Fibroblast of lung (primary cell): ENCODE results near the gene LRRC39.

Source experiments
- EZH2 ChIP-seq: IDR thresholded peaks from 2 replicates; pipeline ENCODE4 v1.5.1; 2012; ENCODE audit warnings: low read length, control low read depth, mild to moderate bottlenecking; ENCODE audit errors: missing control alignments
- TF ChIP-seq, protein P1 (sequence below), 2 donors: IDR thresholded peaks in 1 of 2; conservative IDR thresholded peaks in 1 of 2; 1 replicate in 1 of 2; 2 replicates in 1 of 2; pipeline ENCODE4 v1.5.1; 2011 to 2012; ENCODE audit warnings: low read length in 2 of 2, control low read depth in 1 of 2, inconsistent platforms in 1 of 2, low read depth in 1 of 2, mild to moderate bottlenecking in 1 of 2

DNA sequence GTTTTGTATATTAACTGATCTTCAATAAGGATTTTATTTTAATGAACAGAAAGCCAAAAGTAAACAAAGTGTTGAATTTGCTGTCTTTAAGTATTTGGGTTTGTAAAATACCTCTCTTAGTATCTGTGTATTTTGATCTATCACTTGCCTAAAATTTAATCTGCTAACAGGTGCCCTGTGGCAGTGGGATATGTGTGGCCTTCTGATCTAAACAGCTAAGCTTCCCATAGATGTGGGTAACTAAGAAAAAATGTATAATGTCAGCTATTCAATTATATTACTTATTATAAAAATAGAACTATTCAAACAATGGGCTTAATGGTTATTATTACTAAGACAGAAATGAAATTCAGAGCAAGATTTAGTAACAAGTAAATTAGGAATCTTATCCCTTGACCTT lies 15.2 kb downstream of the LRRC39 start:
- TF ChIP-seq, protein P1, sequence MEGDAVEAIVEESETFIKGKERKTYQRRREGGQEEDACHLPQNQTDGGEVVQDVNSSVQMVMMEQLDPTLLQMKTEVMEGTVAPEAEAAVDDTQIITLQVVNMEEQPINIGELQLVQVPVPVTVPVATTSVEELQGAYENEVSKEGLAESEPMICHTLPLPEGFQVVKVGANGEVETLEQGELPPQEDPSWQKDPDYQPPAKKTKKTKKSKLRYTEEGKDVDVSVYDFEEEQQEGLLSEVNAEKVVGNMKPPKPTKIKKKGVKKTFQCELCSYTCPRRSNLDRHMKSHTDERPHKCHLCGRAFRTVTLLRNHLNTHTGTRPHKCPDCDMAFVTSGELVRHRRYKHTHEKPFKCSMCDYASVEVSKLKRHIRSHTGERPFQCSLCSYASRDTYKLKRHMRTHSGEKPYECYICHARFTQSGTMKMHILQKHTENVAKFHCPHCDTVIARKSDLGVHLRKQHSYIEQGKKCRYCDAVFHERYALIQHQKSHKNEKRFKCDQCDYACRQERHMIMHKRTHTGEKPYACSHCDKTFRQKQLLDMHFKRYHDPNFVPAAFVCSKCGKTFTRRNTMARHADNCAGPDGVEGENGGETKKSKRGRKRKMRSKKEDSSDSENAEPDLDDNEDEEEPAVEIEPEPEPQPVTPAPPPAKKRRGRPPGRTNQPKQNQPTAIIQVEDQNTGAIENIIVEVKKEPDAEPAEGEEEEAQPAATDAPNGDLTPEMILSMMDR (conservative IDR thresholded peaks at IDR 0.05 in 1 of 2, IDR thresholded peaks at IDR 0.05 in 1 of 2; ENCODE audit: low read depth in 1 of 2, low read length in 2 of 2) = no peak
- TF ChIP-seq EZH2 = no peak
